ENCODE measurements around the gene LURAP1L.

GRCh38 chr9:12818431-12819000 is 43.7 kb downstream of the LURAP1L start:
- no peak for TF ChIP-seq POLR2A (IDR thresholded peaks at IDR 0.05)
- TF ChIP-seq, protein P1, sequence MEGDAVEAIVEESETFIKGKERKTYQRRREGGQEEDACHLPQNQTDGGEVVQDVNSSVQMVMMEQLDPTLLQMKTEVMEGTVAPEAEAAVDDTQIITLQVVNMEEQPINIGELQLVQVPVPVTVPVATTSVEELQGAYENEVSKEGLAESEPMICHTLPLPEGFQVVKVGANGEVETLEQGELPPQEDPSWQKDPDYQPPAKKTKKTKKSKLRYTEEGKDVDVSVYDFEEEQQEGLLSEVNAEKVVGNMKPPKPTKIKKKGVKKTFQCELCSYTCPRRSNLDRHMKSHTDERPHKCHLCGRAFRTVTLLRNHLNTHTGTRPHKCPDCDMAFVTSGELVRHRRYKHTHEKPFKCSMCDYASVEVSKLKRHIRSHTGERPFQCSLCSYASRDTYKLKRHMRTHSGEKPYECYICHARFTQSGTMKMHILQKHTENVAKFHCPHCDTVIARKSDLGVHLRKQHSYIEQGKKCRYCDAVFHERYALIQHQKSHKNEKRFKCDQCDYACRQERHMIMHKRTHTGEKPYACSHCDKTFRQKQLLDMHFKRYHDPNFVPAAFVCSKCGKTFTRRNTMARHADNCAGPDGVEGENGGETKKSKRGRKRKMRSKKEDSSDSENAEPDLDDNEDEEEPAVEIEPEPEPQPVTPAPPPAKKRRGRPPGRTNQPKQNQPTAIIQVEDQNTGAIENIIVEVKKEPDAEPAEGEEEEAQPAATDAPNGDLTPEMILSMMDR (IDR thresholded peaks at IDR 0.05) = peak in 1 of 5 experiments; percentile 9
- TF ChIP-seq EP300 (IDR thresholded peaks at IDR 0.05) = no peak

All from tibial nerve (tissue), 4 donors.